GM20000 (cell line): ENCODE results near the gene TBC1D14.
"Not testable (repeated sequence)": the region's sequence is repeated elsewhere in the genome, so short reads cannot be mapped to it uniquely, and the experiment has no call there.

Experiments
- DNase-seq: peaks from one replicate; pipeline ENCODE4 v3.0.0; 2012; ENCODE audit warnings: low spot score
- TF ChIP-seq, protein P1 (sequence below): IDR thresholded peaks from 2 replicates; pipeline ENCODE4 v1.5.1; 2012; ENCODE audit warnings: mild to moderate bottlenecking, control low read depth; ENCODE audit errors: extremely low read depth, missing control alignments

The TBC1D14 gene

DNA sequence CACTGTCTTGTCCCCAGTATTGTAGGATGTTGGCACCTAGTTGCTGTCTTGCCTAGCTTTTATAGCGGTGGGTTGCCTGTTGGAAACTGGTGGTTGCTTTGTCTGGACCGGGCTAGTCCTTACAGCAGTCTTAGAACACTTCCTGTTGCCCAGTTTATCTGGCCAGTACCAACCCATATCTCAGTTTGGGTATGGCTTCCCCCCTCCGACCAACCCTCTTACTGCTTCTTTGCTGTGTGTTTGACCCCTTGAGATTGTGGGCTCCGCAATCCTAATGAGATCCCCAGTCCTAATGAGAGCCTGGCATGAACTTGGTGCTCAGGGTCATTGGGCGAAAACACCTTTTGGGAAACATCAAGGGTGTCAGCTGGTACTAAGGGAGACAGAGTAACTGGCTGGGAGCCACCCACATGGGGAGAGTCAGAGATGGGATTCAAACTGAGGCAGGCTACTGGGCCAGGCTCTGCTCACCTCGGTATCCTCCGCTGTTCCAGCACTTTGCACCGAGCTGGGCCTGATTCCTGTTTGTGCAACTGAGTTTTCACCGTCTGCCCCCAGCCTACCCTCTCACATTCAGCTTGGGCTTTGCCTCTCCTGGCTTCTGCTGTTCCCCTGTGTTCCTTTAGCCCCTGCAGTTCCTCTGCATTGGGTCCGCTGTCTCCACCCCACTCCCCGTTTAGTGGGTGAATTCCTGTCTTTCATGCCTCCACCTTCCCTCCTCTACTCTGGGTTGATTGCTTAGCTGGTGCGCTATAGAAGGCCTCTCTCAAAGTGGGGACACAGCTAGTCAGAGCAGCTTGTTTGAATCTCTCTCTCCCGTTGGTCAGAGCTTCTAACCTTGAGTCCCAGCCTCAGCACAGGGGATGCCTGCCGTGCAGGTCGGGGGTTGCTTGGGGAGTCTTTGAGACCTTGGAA lies 1.6 kb downstream of the TBC1D14 start:
- TF ChIP-seq, protein P1, sequence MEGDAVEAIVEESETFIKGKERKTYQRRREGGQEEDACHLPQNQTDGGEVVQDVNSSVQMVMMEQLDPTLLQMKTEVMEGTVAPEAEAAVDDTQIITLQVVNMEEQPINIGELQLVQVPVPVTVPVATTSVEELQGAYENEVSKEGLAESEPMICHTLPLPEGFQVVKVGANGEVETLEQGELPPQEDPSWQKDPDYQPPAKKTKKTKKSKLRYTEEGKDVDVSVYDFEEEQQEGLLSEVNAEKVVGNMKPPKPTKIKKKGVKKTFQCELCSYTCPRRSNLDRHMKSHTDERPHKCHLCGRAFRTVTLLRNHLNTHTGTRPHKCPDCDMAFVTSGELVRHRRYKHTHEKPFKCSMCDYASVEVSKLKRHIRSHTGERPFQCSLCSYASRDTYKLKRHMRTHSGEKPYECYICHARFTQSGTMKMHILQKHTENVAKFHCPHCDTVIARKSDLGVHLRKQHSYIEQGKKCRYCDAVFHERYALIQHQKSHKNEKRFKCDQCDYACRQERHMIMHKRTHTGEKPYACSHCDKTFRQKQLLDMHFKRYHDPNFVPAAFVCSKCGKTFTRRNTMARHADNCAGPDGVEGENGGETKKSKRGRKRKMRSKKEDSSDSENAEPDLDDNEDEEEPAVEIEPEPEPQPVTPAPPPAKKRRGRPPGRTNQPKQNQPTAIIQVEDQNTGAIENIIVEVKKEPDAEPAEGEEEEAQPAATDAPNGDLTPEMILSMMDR = no peak

GRCh38 chr4:6911917-6912316 lies 2.3 kb downstream of the TBC1D14 start:
- DNase-seq = not testable (repeated sequence)

More for the DNA sequence above, 1.6 kb downstream of the TBC1D14 start:
- DNase-seq = no peak

DNA sequence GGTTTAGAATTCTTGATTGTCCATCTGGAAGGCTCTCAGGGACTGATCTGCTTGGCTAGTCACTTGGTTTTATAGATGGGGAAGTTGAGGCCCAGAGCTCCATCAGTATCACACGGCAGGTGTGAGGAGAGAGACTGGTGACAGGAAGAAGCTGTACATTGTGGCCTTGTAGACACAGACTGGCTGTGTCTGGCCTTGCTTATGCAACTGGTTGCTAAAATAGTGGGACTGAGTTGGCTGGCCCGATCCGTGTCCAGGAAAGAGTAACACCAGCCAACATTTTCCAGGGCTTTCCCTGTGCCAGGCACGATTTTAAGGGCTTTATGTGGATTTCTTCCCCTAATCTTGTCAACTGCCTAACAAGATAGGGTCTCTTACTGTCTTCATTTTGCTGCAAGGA lies 2.8 kb downstream of the TBC1D14 start:
- DNase-seq = no peak
- TF ChIP-seq, protein P1 = no peak

DNA sequence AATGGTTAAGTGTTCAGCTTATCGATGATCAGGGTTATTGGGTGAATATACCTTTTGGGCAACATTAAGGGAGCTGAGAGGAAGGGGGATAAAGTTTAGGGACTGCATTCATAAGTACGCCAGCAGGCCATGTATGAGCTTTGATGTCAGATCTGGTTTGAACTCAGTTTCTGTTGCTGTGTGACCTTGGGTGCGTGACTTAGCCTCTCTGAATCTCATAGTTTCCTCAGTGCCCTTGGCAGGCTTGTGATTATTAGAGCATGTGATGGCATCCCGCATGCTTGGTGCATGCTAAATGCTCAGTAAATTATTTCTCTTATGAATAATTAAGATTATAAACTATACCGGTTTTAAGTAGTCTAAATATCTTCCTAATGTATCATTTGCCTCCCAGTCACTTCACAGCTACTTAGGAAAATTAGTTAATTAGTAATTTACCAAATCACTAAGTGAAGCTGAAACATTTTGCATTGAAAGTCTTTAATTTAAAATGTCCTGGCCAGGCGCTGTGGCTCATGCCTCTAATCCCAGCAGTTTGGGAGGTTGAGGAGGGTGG lies 3.8 kb downstream of the TBC1D14 start:
- no peak for DNase-seq
- TF ChIP-seq, protein P1 = no peak

DNA sequence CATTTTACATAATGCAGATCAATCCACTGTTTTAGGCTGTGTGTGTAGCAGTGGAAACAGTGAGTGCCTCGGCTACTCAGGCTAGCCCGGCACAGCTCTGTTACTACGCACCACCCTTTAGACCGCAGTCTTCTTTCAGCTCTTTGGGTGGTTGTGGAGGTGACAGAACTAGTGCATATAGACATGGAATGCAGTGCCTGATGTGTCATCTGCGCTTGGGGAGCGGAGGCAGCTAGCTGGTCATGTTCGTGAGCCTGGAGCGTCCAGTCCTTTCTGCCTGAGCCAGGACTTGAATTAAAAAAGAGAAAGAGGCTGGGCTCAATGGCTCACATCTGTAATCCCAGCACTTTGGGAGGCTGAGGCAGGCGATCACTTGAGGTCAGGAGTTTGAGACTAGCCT lies 4.8 kb downstream of the TBC1D14 start:
- TF ChIP-seq, protein P1 = no peak
- no peak for DNase-seq

DNA sequence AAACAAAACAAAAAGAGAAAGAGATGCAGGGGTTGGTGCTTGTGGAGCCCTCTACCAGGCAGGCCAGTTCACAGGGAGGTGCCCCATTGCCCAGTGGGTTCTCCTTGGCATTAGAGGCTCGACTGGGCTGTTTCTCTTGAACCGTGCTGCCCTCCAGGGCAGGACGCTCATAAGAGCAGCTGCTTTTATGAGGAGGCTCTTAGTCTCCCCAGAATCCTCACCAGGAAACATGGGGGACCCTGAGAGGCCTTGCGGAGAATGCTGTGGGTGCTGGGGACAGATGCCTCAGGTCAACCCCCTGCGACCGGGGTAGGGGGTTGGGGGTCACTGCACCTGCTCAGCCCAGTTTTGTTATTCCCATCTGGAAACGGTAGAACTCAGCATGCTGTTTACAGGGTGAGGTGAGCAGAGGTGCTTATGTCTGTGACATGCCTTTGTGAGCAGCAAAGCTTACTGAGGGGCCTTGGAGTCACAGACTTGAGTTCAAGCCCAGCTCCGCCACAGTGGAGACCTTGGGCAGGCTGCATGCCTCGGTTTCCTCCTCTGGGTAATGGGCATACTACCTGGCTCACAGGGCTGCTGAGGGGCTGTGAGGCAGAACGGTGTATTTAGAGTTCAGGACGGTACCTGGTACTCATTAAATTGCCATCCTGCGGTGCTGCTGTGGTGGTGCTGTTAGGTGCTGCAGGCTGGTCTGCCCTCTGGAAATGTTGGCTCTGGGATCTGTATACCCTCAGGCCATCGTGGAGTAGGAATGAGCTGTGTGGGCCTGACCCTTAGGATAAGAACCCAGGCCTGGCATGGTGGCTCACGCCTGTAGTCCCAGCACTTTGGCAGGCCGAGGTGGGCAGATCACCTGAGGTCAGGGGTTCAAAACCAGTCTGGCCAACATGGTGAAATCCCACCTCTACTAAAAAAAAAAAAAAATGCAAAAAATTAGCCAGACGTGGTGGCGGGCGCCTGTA lies 5.7 kb downstream of the TBC1D14 start:
- TF ChIP-seq, protein P1 = no peak
- DNase-seq = no peak

- DNase-seq = no peak
- TF ChIP-seq, protein P1 = no peak
Observed at GRCh38 chr4:6916069-6916586, 6.5 kb downstream of the TBC1D14 start.
